ENCODE measurements around the gene TMEM175. TPM values are rescaled to one million over a fixed set of nuclear protein-coding genes. Genes with fewer than 3 reads are reported as not detected.

The TMEM175 gene, protein sequence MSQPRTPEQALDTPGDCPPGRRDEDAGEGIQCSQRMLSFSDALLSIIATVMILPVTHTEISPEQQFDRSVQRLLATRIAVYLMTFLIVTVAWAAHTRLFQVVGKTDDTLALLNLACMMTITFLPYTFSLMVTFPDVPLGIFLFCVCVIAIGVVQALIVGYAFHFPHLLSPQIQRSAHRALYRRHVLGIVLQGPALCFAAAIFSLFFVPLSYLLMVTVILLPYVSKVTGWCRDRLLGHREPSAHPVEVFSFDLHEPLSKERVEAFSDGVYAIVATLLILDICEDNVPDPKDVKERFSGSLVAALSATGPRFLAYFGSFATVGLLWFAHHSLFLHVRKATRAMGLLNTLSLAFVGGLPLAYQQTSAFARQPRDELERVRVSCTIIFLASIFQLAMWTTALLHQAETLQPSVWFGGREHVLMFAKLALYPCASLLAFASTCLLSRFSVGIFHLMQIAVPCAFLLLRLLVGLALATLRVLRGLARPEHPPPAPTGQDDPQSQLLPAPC
- total RNA-seq (2022; extraction: Qiagen RNA extraction), result 9.0 to 12.8 TPM (median 10.7 TPM) in 5 replicates

DNA sequence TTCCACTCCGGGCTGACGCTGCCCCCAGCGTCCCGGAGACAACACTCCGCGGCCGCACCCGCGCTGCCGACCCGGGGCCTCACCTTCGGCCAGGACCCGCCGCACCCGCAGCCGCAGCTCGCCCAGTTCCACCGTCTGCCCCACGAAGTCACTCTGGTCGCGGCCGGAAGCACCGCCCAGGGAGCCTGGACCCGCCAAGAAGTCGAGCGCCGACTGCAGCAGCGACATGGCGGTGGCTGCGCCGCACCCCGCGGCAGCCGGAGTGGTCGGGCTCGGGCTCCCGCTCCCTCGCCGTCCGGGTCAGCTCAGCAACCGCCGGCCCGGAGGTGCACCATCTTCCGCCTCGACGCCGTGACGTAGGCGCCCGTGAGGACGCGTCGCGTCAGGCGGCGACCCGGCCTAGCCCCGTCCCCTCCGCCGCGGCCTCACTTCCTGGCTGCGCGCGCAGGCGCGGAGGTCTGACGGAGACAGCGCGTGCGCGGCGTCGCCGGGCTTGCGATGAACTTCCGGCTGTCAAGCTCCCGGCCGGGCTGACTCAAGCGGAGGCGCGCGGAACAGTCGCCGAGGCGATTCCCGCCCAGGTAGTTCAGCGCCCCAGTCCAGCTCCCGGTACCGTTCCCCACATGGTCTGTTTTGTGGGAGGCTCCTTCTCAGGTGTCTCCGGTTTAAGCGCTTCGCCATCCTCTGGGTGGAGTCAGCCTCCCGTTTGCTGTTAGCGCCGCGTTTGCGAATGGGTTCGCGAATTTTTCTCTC, at the start of gene TMEM175, which contains the start of gene GAK:
TSS of gene TMEM175 (plus strand) at position 501 of the 753 bp plus-strand sequence. CDS start 15,280 bp downstream, outside the sequence.
TSS of gene GAK (minus strand) at position 357 of the 753 bp plus-strand sequence. CDS start at position 228, 129 bp downstream.

DNA sequence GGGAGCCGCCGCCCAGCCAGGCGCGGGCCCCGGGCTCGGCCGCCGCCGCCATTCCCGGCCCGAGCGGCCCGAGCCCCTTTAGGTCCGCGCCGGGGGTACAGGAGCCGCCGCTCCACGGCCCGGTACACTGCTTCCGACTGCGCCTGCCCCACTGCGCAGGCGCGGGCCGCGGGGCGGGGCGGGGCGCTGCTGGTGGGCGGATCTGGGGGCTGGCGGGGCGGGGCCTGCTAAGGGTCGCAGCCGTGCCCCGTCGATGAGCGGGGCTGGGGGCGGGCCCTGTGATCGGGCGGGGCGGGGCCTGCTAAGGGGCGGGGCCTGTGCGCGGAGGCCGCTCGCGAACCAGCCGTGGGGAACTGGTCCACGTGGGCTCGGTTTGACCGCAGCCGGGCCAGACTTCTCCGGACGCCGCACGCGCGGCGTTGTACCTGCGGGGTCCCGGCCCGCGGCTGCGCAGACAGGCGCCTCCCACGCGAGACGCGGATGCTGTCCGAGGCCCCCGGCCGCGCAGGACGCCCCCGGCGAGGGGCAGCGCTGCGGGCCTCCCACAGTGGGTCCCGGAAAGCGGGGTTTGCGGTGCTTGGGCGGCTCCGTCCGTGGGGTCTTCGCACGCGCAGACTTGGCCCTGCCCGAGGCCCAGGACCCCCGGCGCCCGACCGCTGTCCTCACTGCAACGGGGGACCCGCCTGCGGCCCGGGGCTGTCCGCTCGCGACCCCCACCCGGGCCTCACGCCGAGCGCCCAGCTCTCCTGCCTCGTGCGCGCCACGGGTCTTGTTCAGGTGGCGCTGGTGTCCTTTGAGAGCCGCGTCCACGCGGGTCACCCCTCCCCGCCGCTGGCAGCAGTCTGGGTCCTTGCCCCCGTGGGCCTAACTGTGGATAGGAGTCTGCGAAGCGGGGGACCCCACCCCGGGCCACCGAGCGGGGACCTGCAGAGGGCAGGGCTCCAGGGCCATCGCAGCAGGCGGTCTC, 41.5 kb downstream of the TMEM175 start, which contains the start of gene DGKQ:
TSS of gene DGKQ (minus strand) at position 139 of the 967 bp plus-strand sequence. CDS start at position 52, 87 bp downstream.

DNA sequence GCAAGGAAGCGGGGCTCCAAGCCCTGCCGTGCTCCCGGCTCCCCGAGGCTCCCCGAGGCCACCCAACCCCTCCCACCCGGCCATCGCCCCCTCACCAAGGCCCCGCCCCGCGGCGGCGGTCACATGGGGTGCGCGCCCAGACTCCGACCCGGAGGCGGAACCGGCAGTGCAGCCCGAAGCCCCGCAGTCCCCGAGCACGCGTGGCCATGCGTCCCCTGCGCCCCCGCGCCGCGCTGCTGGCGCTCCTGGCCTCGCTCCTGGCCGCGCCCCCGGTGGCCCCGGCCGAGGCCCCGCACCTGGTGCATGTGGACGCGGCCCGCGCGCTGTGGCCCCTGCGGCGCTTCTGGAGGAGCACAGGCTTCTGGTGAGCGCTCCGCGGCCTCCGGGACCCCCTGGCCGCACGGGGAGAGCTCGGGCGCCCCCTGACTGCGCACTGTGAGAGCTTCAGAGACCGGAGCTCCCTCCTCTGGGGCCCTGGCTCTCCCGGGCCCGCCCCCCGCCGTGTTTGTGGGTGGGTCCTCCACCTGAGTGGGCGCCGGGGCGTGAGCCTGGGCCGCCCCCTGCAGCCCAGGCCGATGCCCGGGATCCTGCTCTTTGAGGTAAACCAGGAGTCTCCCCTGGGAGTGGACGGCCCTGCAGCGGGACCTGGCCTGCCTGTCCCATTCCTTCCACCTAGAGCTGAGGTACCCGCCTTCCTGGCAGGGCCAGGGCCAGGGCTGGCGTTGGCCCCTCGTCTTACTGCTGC, 54.8 kb downstream of the TMEM175 start, which contains the start of gene IDUA:
TSS of gene IDUA (plus strand) at position 166 of the 745 bp plus-strand sequence. CDS start at position 207, 41 bp downstream.

DNA sequence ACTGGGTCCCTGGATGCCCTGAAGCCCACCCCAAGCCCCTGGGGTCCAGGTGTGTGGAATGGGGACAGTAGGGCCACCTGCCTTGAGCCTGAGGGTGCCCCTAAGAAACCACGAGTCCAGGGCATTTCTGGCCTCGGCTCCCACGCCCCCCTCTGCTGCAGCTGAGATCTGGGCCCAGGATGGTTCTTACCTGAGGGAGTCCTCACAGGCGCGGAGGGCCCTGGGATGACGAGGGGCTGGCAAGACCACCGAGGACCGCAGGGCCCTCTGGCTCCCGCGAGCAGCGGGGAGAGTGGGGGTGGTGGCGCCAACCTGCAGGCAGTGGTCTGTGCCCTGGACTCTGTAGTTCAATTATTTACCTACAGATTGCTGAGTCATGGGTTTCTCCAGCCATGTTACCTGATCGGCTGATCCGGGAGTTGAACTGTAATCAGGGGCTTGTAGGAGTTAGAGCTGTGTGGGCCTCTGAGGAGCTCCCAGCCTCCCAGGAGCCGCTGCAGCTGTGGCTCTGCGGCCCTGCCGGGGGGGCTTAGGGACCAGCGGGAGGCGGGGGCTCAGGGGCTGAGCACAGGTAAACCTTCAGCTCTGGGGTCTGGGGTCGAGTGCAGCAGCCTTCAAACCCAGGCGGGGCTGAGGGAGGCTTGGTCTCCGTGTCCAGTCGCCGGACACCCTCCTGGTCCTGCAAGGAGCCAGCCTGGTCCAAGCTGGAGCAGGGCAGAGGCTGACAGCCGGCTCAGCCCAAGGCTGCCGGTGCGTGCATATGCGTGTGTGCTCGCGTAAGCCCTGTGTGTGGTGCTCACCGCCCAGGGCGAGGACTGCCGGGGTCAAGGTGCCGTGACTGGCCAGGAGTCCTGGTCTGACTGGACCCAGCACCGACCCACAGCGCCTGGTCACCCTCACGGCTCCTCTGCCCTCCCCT, 61.1 kb downstream of the TMEM175 start, which contains the start of gene SLC26A1:
TSS of gene SLC26A1 (minus strand) at position 294 of the 919 bp plus-strand sequence. CDS start 1,701 bp downstream, outside the sequence.

Other genes with a start within 250 kb of the TMEM175 start
- 0.09 to 0.25 TPM (median 0.13 TPM) in 5 replicates for gene SLC49A3, start 243.3 kb upstream of the TMEM175 start, total RNA-seq (2022; extraction: Qiagen RNA extraction)
- 16.3 to 20.7 TPM (median 19.4 TPM) in 5 replicates for gene PCGF3, start 226.6 kb upstream of the TMEM175 start, total RNA-seq (2022; extraction: Qiagen RNA extraction)
- gene CPLX1, start 106.3 kb upstream of the TMEM175 start, total RNA-seq (2022; extraction: Qiagen RNA extraction), result 0.28 to 0.90 TPM (median 0.47 TPM) in 5 replicates
- 31.3 to 51.7 TPM (median 47.9 TPM) in 5 replicates for gene GAK, start 144 bp upstream of the TMEM175 start, total RNA-seq (2022; extraction: Qiagen RNA extraction)
- gene DGKQ, start 41.1 kb downstream of the TMEM175 start, total RNA-seq (2022; extraction: Qiagen RNA extraction), result 4.0 to 7.9 TPM (median 6.8 TPM) in 5 replicates
- gene IDUA, start 54.6 kb downstream of the TMEM175 start, total RNA-seq (2022; extraction: Qiagen RNA extraction), result 6.9 to 12.9 TPM (median 9.4 TPM) in 5 replicates
- gene SLC26A1, start 60.9 kb downstream of the TMEM175 start, total RNA-seq (2022; extraction: Qiagen RNA extraction), result 0.12 to 0.26 TPM (median 0.18 TPM) in 5 replicates
- 12.2 to 22.0 TPM (median 21.3 TPM) in 5 replicates for gene FGFRL1, start 79.2 kb downstream of the TMEM175 start, total RNA-seq (2022; extraction: Qiagen RNA extraction)
- 0.81 to 2.9 TPM (median 2.4 TPM) in 5 replicates for gene RNF212, start 181.1 kb downstream of the TMEM175 start, total RNA-seq (2022; extraction: Qiagen RNA extraction)
- gene SPON2, start 240.1 kb downstream of the TMEM175 start, total RNA-seq (2022; extraction: Qiagen RNA extraction), result 0.26 to 0.41 TPM (median 0.39 TPM) in 5 replicates

Data from A549 treated with dexamethasone at 1 μM for 4 hours (cell line).